CD4-positive, alpha-beta memory T cell (primary cell): Measurements from ENCODE around the gene CPEB3. TPM values are rescaled to one million over a fixed set of nuclear protein-coding genes. Genes with fewer than 3 reads are reported as not detected.
A peak's percentile ranks its signal among the peaks of the same experiment; 100 is the strongest.
"Not testable (repeated sequence)": the region's sequence is repeated elsewhere in the genome, so short reads cannot be mapped to it uniquely, and the experiment has no call there.

Experiments used
- CTCF ChIA-PET: fragments of 350-600 bp; sonication (Branson Sonifier 250); formaldehyde crosslinking; loops from one replicate; lab custom pipeline; 2021; ENCODE audit warnings: inconsistent platforms; ENCODE audit not compliant: partially characterized antibody; lab: Charles Lee
- POLR2A ChIA-PET: fragments of 350-600 bp; sonication (Branson Sonifier 250); formaldehyde crosslinking; loops from one replicate; lab custom pipeline; 2021; ENCODE audit not compliant: partially characterized antibody; lab: Charles Lee
- DNase-seq, 5 donors: peaks; one replicate each; pipeline versions ENCODE4 v3.0.0 to v3.0.0-alpha.2; 2020 to 2022; ENCODE audit warnings: mixed read lengths in 1 of 5
- H3K27ac ChIP-seq: one replicate; pipeline ENCODE4 v1.7.0; 2013; ENCODE audit warnings: low read depth, low read length
- H3K27me3 ChIP-seq: 2 replicates; pipeline ENCODE4 v1.7.0; 2013; ENCODE audit warnings: mild to moderate bottlenecking, low read length, moderate library complexity; ENCODE audit not compliant: insufficient read depth
- H3K36me3 ChIP-seq: 2 replicates; pipeline ENCODE4 v1.7.0; 2013; ENCODE audit warnings: mild to moderate bottlenecking, low read length, moderate library complexity; ENCODE audit not compliant: insufficient read depth
- H3K4me1 ChIP-seq: 2 replicates; pipeline ENCODE4 v1.7.0; 2013; ENCODE audit warnings: mild to moderate bottlenecking, low read length, moderate library complexity; ENCODE audit not compliant: insufficient read depth
- H3K4me3 ChIP-seq, 2 donors: one replicate each; pipeline ENCODE4 v1.7.0; 2013; ENCODE audit warnings: low read length in 2 of 2, mild to moderate bottlenecking in 1 of 2
- H3K9me3 ChIP-seq, 2 donors: one replicate each; pipeline ENCODE4 v1.7.0; 2013; ENCODE audit warnings: low read length in 2 of 2, control low read depth in 1 of 2; ENCODE audit not compliant: control insufficient read depth in 1 of 2
- H3K27ac Mint-ChIP-seq, 7 donors: one replicate each; pipeline ENCODE4 v1.8.0; 2020 to 2021; ENCODE audit warnings: mixed read lengths in 7 of 7, mild to moderate bottlenecking in 6 of 7, inconsistent platforms in 3 of 7, moderate library complexity in 3 of 7
- H3K27me3 Mint-ChIP-seq, 2 donors: one replicate each; pipeline ENCODE4 v1.8.0; 2020 to 2021; ENCODE audit warnings: mixed read lengths in 2 of 2
- H3K36me3 Mint-ChIP-seq, 2 donors: one replicate each; pipeline ENCODE4 v1.8.0; 2020 to 2021; ENCODE audit warnings: mixed read lengths in 2 of 2, inconsistent platforms in 1 of 2, mild to moderate bottlenecking in 1 of 2
- H3K4me1 Mint-ChIP-seq, 4 donors: one replicate each; pipeline ENCODE4 v1.8.0; 2020 to 2021; ENCODE audit warnings: mixed read lengths in 4 of 4, mild to moderate bottlenecking in 1 of 4
- H3K4me3 Mint-ChIP-seq, 8 donors: one replicate each; pipeline ENCODE4 v1.8.0; 2020 to 2021; ENCODE audit warnings: mixed read lengths in 8 of 8, mild to moderate bottlenecking in 7 of 8, moderate library complexity in 6 of 8, inconsistent platforms in 3 of 8
- H3K9me3 Mint-ChIP-seq, 8 donors: one replicate each; pipeline ENCODE4 v1.8.0; 2020 to 2021; ENCODE audit warnings: mixed read lengths in 8 of 8, mild to moderate bottlenecking in 5 of 8, inconsistent platforms in 3 of 8, moderate library complexity in 1 of 8
- intact Hi-C: fragments of 100-400 bp; cut with micrococcal nuclease; formaldehyde crosslinking; loops from one replicate; pipeline ENCODE4 v1.15.1; 2023
- polyA plus RNA-seq, 2 donors: library from polyadenylated mRNA; unstranded; fragments of 300-500 nt; fragmentation: Illumina TruSeq; gene quantifications; one replicate each; pipeline ENCODE4 v1.2.3, GENCODE V29; 2021
- total RNA-seq, 2 experiments: library from RNA; stranded (reverse); gene quantifications; one replicate each; pipeline ENCODE4 v1.2.3, GENCODE V29; 2021

CPEB3 gene
- total and polyA plus RNA-seq, 4 experiments from 2014 or later: 0.88 to 3.8 (median 2.4) TPM

DNA sequence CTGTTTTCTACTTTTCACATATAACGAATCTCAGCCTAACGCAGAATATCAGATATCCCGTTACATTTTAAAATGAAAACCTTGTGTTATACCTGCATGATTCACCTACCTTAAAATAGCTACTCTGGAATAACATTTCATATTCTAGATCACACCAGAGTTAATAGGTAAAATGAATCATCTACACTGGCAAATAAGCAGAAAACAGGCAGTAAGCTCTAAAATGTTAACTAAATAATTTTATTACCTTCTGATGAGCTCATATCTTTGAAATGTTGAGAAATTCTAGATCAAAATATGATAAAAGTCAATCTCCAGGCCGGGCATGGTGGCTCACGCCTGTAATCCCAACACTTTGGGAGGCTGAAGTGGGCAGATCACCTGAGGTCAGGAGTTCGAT, 71.3 kb downstream of the CPEB3 start:
- DNase-seq: no peak
- intact Hi-C loops: no loop called here
- Mint-ChIP-seq H3K27me3 (no peaks in the 10 kb centered on the region), H3K4me1 (peaks cover 0 to 1% (median 0%) of the 10 kb centered on the region in 4 donors), H3K9me3 (no peaks in the 10 kb centered on the region), H3K36me3 (peaks cover 2 to 6% of the 10 kb centered on the region in 2 donors), H3K4me3 (no peak overlapping the region), H3K27ac (no peak overlapping the region)
- Histone ChIP-seq H3K9me3 (no peaks in the 10 kb centered on the region), H3K27me3 (no peaks in the 10 kb centered on the region), H3K36me3 (no peaks in the 10 kb centered on the region), H3K27ac (no peak overlapping the region), H3K4me3 (no peak overlapping the region), H3K4me1 (no peaks in the 10 kb centered on the region)
- ChIA-PET CTCF (no interaction called here), POLR2A (interaction anchor here (0.9 kb wide), 1 partner anchor 72 kb away, joined by 3 read pairs; the partner anchor contains the start of genes CPEB3 and MARCHF5)

DNA sequence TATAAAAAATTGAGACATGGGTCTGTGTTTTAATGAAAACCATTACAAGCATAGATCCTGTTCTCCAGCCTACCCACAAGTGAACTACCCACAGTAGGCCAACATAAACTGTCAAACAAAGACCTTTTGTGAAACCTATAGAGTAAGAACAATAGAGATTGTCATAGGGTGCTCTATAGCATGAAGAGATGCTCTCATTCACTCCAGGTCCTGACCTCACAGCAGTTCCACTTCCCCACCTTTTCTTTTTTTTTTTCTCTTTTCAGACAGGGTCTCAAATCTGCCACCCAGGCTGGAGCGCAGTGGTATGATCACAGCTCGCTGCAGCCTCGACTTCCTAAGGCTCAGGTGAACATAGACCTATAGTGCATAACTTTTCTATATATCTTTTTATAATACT, 72.3 kb downstream of the CPEB3 start:
- no peak for DNase-seq
- no peak overlapping the region for H3K27ac ChIP-seq
- no peaks in the 10 kb centered on the region for H3K9me3 ChIP-seq
- Mint-ChIP-seq H3K27me3 (no peaks in the 10 kb centered on the region), H3K27ac (no peak overlapping the region), H3K4me1 (peaks cover 0 to 4% (median 0%) of the 10 kb centered on the region in 4 donors), H3K4me3 (no peak overlapping the region), H3K9me3 (no peaks in the 10 kb centered on the region), H3K36me3 (peaks cover 2 to 6% of the 10 kb centered on the region in 2 donors)
- H3K4me3 ChIP-seq: no peak overlapping the region
- ChIA-PET CTCF (no interaction called here), POLR2A (no interaction called here)
- intact Hi-C loops: no loop called here
- H3K27me3 ChIP-seq: no peaks in the 10 kb centered on the region
- H3K4me1 ChIP-seq: no peaks in the 10 kb centered on the region
- H3K36me3 ChIP-seq: no peaks in the 10 kb centered on the region

DNA sequence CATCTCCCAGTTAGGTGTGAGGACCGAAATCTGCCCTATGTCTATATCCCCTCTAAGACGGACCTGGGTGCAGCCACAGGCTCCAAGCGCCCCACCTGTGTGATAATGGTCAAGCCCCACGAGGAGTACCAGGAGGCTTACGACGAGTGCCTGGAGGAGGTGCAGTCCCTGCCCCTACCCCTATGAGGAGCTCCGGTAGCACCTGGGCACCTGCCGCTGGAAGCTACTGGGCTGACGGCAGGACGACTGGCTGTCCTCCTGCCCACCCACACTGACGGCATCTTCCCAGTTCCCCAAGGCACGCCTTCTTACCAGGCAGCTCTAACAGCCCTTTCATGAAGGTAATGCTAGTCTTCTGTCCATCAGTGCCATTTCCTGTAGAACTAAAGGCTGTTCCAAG, 74.3 kb downstream of the CPEB3 start:
- H3K27me3 Mint-ChIP-seq, H3K9me3 ChIP-seq, H3K9me3 Mint-ChIP-seq, H3K4me3 Mint-ChIP-seq, H3K4me1 ChIP-seq, H3K27me3 ChIP-seq, H3K4me3 ChIP-seq, H3K36me3 ChIP-seq, H3K4me1 Mint-ChIP-seq, POLR2A ChIA-PET, H3K27ac Mint-ChIP-seq, H3K36me3 Mint-ChIP-seq, intact Hi-C loops, DNase-seq, H3K27ac ChIP-seq, CTCF ChIA-PET: not testable (repeated sequence)

DNA sequence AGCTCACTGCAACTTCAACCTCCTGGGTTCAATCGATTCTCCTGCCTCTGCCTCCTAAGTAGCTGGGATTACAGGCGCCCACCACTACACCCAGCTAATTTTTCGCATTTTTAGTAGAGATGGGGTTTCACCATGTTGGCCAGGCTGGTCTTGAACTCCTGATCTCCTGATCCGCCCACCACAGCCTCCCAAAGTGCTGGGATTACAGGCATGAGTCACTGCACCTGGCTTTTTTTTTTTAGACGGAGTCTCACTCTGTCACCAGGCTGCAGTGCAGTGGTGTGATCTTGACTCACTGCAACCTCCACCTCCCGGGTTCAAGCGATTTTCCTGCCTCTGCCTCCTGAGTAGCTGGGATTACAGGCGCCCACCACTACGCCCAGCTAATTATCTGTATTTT, 75.7 kb downstream of the CPEB3 start:
- H3K9me3 Mint-ChIP-seq, H3K27ac ChIP-seq, CTCF ChIA-PET, intact Hi-C loops, H3K9me3 ChIP-seq, H3K4me1 ChIP-seq, H3K27me3 ChIP-seq, H3K27me3 Mint-ChIP-seq, H3K36me3 Mint-ChIP-seq, H3K36me3 ChIP-seq, H3K4me3 ChIP-seq, DNase-seq, H3K4me3 Mint-ChIP-seq, H3K27ac Mint-ChIP-seq: not testable (repeated sequence)
- peaks cover 6 to 12% (median 9%) of the 10 kb centered on the region in 4 donors for H3K4me1 Mint-ChIP-seq
- POLR2A ChIA-PET: interaction anchor here (0.7 kb wide), 1 partner anchor 12 kb away, joined by 3 read pairs; no protein-coding TSS in a partner anchor

DNA sequence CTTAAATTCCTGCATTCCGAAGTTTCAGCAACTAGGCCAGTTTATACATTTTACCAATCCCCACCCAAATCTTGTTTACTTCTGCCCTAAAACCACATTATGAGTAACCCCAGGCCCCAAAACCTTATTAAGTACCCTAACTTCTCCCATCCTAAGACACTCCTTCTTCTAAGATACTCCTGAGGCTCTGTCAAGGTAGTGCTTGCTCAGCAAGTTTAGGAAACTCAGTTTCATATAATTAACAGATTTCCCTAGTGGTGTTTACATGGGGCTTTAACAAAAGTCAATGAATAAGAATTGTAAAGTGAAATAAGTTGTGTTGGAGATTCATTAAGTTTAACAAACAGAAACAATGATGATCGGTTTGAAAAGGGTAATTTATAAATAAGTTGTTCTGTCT, 77.8 kb downstream of the CPEB3 start:
- Mint-ChIP-seq H3K27me3 (no peaks in the 10 kb centered on the region), H3K4me3 (peak overlapping the region in 5 of 8 donors; percentile 2 to 33 (median 23)), H3K27ac (peak overlapping the region; percentile 1 to 80 (median 58)), H3K9me3 (no peaks in the 10 kb centered on the region), H3K36me3 (peaks cover 0 to 3% of the 10 kb centered on the region in 2 donors), H3K4me1 (peaks cover 6 to 12% (median 9%) of the 10 kb centered on the region in 4 donors)
- DNase-seq: no peak
- Histone ChIP-seq H3K27me3 (no peaks in the 10 kb centered on the region), H3K27ac (no peak overlapping the region), H3K36me3 (no peaks in the 10 kb centered on the region), H3K4me3 (no peak overlapping the region), H3K4me1 (peaks cover 5% of the 10 kb centered on the region), H3K9me3 (no peaks in the 10 kb centered on the region)
- intact Hi-C loops: loop anchor here (5.0 kb wide), 1 partner anchor 79 kb away; the partner anchor contains the start of genes CPEB3 and MARCHF5
- POLR2A ChIA-PET: no interaction called here
- CTCF ChIA-PET: no interaction called here

DNA sequence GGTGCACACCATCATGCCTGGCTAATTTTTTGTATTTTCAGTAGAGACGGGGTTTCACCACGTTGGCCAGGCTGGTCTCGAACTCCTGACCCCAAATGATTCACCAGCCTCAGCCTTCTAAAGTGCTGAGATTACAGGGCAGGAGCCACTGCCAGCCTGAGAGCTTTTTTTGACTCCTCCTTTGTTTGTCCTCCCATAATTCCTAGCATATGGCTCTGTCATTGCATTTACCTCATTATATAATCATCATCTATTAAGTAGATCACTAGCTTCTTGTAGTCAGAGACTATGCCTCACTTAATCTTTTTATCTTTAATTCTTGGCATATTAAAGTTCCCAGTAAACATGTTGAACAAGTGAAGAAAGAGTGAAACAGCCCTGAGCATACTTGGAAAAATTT, 82.1 kb downstream of the CPEB3 start:
- peaks cover 6 to 11% (median 8%) of the 10 kb centered on the region in 4 donors for H3K4me1 Mint-ChIP-seq
- no peaks in the 10 kb centered on the region for H3K27me3 Mint-ChIP-seq
- intact Hi-C loops: no loop called here
- CTCF ChIA-PET: no interaction called here
- Histone ChIP-seq H3K36me3 (no peaks in the 10 kb centered on the region), H3K27me3 (no peaks in the 10 kb centered on the region), H3K4me3 (no peak overlapping the region), H3K9me3 (no peaks in the 10 kb centered on the region), H3K27ac (no peak overlapping the region), H3K4me1 (peaks cover 5% of the 10 kb centered on the region)
- H3K9me3 Mint-ChIP-seq: no peaks in the 10 kb centered on the region
- no peak for DNase-seq
- no peak overlapping the region for H3K4me3 Mint-ChIP-seq
- H3K27ac Mint-ChIP-seq: no peak overlapping the region
- peaks cover 1 to 3% of the 10 kb centered on the region in 2 donors for H3K36me3 Mint-ChIP-seq
- POLR2A ChIA-PET: no interaction called here

DNA sequence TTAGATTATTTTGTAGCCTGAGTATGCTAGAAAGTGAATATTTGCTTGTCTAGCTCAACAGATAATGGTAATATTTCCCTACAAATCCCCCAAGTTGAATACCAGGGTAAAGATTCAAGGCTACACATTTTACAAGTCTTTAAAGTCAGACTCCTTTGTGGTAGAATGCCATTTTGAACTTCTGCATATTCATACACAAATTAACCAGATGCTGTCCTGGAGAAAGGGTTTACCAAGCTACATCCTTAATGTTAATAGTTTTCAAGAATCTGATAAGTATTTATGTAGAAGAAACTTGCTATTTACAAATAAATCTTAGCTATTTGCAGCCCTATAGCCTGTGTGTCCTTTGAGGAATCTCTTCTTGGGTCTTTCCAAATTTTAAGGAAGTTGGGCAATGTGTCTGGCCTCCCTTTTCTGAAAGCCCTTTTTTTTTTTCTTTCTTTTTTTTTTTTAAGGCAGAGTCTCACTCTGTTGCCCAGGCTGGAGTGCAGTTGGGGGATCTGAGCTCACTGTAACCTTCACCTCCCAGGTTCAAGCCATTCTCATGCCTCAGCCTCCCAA, 82.6 kb downstream of the CPEB3 start:
- Mint-ChIP-seq H3K4me1 (peaks cover 6 to 11% (median 7%) of the 10 kb centered on the region in 4 donors), H3K27me3 (no peaks in the 10 kb centered on the region), H3K9me3 (no peaks in the 10 kb centered on the region), H3K27ac (no peak overlapping the region), H3K4me3 (no peak overlapping the region), H3K36me3 (peaks cover 1 to 3% of the 10 kb centered on the region in 2 donors)
- H3K27me3 ChIP-seq: no peaks in the 10 kb centered on the region
- H3K27ac ChIP-seq: no peak overlapping the region
- intact Hi-C loops: no loop called here
- no peaks in the 10 kb centered on the region for H3K9me3 ChIP-seq
- DNase-seq: no peak
- no peaks in the 10 kb centered on the region for H3K36me3 ChIP-seq
- peaks cover 5% of the 10 kb centered on the region for H3K4me1 ChIP-seq
- ChIA-PET CTCF (no interaction called here), POLR2A (no interaction called here)
- H3K4me3 ChIP-seq: no peak overlapping the region
